GM19463 (cell line): Measurements from ENCODE around the gene PCCA.

Experiments
- ATAC-seq: cut with Tn5 transposase; IDR thresholded peaks from one replicate; pipeline ENCODE4 v1.9.1; 2021; ENCODE audit warnings: mild to moderate bottlenecking, moderate library complexity; ENCODE audit not compliant: unreplicated experiment

PCCA gene

GRCh38 chr13:100536643-100537180 lies 447.8 kb downstream of the PCCA start:
- no peak for ATAC-seq

DNA sequence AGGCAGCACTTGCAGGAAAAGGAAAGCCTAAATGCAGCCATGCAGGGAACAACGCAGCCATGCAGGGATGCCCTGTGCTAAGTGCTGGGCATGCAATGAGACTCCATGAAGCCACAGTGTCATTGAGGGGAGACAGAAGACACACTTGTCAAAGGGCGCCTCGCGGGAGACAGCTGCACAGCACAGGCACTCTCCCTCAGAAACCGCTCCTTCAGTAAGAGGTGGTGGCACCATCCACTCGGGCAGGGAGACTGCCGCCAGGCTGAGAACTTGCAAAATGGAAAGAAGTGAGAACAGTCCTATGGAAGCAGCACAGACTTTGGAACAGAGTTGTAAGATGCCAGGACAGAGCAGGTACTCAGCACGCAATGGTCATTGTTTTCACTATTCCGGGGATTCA lies 448.6 kb downstream of the PCCA start:
- no peak for ATAC-seq

DNA sequence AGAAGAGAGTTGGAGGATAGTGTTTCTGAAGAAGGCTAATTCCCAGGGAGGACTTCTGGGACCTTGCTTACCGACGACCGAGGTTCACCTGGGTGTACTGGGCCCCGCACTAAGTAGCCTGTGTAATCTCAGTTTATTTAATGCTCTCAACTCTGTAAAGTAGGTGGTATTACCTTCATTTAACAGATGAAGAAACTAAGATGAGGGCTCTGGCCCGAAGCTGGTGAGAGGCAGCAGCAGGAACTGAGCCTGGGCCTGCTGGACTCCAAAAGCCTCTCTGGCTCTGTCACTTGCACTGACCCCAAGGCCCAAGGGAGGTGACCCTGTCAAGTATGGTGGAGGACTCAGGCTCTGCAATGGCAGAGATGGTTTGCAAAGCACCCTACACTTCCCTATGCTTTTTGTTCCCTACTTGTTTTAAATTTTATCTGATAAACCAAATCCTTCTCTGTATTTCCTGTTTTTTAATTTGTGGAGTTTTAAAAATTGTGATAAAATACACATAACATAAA lies 449.1 kb downstream of the PCCA start:
- no peak for ATAC-seq

GRCh38 chr13:100540621-100541020 lies 451.7 kb downstream of the PCCA start:
- ATAC-seq, result no peak

DNA sequence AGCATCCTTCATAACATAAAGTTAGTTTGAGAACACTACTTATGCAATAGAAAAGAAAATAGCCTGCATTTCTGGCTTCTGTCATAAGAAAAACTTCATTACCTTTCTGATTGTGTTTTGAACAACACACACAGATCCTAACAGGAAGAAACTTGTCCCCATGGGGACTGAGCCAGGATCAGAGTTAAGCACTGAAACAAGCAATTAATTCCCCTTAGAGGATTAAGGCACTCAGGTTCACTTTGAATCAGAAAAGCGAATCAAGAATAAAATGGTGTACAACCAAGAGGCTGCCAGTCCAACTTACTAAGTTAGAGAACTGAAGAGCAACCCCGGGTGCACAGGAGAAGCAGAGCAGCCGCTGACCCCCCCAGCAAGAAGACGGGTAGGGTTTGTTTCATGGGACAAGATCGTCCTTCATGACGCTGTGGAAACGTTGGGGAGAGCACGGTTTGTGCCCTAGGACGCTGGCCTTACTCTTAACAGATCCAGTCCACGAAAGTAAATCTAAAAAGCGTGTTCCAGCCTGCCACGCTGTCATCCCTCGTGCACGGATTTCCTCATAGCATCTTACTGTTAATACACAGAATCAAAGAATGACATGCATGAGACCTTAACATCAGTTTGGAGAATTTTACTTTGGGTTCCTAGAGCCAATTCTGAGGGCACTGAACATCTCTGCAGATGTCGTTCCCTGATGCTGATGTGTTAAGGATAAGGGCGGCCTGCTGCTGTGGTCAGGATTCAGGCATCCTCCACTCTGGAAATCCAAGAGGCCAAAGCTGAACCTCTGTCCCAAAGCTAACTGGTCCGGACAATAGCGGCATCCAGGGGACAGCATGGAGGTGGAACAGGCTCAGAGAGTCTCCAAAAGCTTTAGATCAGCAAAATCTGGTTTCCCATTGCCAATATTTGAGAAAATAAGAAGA lies 453.3 kb downstream of the PCCA start:
- no peak for ATAC-seq

- peak; percentile 94 for ATAC-seq
Measured at GRCh38 chr13:100542826-100543156, 453.9 kb downstream of the PCCA start.

GRCh38 chr13:100543872-100544602 lies 455.1 kb downstream of the PCCA start:
- no peak for ATAC-seq

DNA sequence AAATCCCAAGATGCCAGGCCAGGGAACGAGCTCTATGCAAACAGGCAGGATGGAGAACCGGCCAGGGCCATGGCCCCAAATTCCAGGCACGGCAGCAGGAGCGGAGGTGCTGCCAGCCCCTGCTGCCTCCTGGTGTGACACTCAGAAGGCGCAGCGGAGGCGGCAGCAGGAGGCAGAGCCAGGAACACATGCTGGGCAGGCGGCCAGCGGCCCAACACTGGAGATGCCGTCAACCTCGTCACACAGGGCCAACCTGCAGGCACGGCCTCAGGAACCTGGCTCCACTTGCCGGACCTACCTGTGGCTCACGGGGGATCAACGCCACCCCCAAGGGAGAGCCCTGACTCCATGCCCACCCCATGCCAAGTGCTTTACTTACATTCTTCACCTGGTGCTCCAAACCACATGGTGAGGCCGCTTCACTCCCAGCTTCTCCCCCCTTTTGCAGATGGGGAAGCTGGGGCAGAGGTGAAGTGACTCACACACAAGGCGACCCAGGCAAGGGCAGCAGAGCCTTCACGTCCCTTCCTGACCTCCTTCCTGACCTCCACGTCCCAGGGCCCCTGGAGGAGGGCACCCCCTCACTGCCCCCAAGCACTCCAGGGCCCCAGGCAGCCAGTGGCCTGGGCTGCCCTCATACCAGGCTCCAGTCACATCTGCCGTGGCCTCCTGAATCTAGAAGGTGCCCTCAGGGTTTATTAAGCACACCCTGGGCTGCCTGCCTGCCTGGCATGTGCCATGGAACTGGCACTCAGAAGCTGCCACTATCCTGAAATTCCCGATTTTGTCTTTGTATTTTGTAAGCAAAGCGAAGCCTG lies 456.2 kb downstream of the PCCA start:
- ATAC-seq, result no peak

- ATAC-seq, result no peak
Measured at GRCh38 chr13:100545684-100546061, 456.8 kb downstream of the PCCA start.

DNA sequence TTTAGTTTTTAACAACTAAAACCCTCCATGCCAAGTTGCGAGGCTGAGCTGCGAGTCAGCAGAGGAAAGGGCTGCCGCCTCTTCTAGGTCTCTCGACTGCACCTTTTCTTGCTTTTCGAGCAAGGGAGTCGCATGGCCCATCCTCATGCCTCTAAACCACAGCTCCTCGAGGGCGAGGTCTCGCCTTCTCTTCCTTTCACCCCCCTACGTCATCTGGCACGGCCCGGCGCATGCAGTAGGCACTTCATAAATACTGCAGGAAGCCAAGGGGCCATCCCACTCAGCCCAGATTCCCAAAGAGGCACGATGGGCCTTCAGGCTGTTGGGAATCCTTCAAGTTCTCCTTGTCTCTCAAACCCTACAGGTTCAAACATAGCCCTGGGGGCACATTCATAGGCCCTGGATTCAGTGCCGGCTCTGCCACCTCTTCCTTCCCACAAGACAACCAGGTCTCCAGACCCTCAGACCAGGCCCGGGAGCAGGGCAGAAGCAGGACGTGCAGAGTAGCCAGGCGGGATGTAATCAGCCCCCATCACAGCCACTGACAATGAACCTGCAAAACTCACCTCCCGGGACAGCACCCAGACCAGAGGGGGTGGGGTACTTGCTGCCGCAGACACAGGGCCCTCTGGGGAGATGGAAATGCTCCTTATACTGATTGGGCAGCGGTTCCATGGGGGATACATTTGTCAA lies 458.0 kb downstream of the PCCA start:
- no peak for ATAC-seq

DNA sequence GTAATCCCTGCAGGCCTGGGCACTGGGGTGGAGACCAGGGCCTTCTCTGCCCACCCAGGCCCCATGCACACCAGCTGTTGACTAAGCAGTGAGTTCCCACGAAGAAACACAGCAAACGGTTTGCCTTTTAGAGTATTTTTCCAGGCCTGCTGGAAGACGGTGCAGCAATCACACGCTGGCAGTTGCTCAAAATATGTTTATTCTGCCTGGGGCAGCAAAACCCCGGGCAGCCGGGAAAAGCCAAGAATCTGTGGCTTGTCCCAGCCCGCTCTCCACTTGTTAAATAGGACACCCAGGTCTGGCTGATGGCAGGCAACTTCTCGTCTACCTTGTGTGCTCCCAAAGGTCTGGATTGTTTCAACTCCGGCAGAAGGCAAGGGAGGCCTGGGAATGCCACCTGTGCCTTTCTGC lies 458.9 kb downstream of the PCCA start:
- ATAC-seq, result no peak

DNA sequence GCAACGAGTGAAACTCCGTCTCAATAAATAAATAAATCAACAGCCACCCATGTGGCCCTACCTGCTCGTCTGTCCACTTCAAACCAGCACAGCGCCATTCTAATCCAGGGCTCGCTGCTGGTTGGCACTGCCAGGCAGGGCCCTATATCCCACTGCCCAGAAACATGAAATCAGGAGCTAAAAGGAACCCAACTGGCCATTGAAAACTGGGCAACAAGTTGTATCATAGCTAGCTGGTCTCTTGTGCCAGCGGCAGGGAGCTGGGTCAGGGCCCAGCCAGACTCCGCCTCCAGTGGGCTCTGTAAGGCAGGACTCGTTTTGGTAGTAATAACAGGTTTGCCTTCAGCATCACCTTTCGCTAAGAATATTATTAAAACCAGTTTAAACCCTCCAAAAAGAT lies 460.4 kb downstream of the PCCA start:
- no peak for ATAC-seq

DNA sequence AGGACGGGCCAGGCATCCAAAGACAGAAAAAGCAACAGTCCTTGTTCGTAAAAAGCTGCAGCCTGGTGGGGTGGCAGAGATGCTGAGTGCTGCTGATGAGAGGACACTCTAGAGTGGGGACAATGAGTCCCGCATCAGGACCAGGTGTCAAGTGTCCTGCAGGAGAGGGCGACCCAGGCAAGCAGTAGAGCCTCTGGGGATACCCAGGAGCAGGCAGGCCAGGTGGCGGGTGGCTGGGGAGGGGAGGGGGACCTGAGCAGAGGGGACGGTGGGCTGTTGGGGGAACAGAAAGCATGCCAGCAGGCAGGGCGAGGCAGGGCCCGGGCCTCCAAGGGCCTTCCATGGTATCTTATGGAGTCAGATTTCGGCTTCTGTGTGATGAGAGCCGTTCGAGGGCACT lies 463.9 kb downstream of the PCCA start:
- no peak for ATAC-seq

DNA sequence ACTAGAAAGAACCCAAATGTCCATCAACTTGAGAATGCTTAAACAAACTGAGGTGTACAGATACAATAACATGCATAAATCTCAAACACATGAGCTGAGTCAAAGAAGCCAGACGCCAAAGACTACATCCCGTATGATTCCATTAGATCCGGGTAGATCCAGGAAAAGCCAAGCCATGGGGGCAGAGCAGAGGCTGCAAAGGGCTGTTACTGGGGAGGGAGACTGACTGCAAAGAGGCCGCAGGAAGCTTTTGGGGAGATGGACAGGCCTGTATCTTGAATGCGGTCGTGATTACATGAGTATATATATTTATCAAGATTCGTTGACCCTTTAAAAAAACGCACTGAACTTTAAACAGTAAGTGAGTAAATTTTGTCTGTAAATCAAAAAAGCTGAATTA lies 471.0 kb downstream of the PCCA start:
- ATAC-seq, result no peak

- no peak for ATAC-seq
Measured at GRCh38 chr13:100560498-100561157, 471.7 kb downstream of the PCCA start.

- ATAC-seq, result no peak
Measured at GRCh38 chr13:100561158-100561499, 472.2 kb downstream of the PCCA start.

GRCh38 chr13:100561599-100562204 lies 472.8 kb downstream of the PCCA start:
- ATAC-seq, result no peak

- ATAC-seq, result no peak
Measured at GRCh38 chr13:100563779-100564178, 474.9 kb downstream of the PCCA start.

GRCh38 chr13:100564444-100565223 lies 475.7 kb downstream of the PCCA start:
- no peak for ATAC-seq
